MM.1S (cell line): ENCODE results near the gene UBL3.

Experiments used
- CTCF ChIP-seq: fragments of 300-600 bp; sonication (generic); IDR thresholded peaks from 2 replicates; pipeline ENCODE4 v1.5.1; 2016; ENCODE audit warnings: antibody characterized with exemption, low read length, mixed read lengths
- EZH2 ChIP-seq: fragments of 300-600 bp; sonication (generic); optimal IDR thresholded peaks from 2 replicates; pipeline ENCODE3; 2017; ENCODE audit warnings: low read depth, mild to moderate bottlenecking, antibody characterized with exemption, low read length, mixed read lengths
- EZH2phosphoT487 ChIP-seq: fragments of 300-600 bp; sonication (generic); IDR thresholded peaks from 2 replicates; pipeline ENCODE4 v1.6.1; 2018; ENCODE audit warnings: antibody characterized with exemption, low read length

DNA sequence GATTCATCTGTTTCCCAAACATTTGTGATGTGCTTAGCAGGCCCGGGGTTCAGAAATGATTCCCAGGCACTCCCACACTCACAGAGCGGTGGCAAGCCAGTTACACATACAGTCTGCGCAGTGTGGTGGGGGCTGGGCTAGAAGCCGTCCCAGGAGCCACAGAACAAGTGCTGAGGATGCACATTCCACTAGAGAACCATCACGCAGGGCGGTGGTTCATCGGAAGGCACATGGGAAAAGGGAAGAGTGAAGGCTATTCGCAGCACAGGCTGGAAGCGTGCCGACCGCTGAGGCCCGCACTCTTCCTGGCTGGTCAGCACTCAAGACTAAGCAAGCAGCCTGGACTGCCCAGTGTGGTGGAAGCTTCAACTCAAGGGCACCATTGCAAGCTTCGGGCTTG lies 128.7 kb downstream of the UBL3 start:
- TF ChIP-seq CTCF, result no peak
- no peak for TF ChIP-seq EZH2
- no peak for TF ChIP-seq EZH2phosphoT487
